Stimulated activated effector memory CD8-positive, alpha-beta T cell treated with anti-CD3 and anti-CD28 coated beads, Interleukin-12 subunit alpha, Interleukin-12 subunit beta, amount 100 ng/mL, for 72 hours (primary cell): ENCODE results near the gene HEATR5A.
"Not testable (repeated sequence)": the region's sequence is repeated elsewhere in the genome, so short reads cannot be mapped to it uniquely, and the experiment has no call there.

Experiments
- ATAC-seq: fragments of 150-1000 bp; cut with Tn5 transposase; 2 replicates; pipeline ENCODE4 v1.10.0; 2021
- DNase-seq, 2 donors: peaks; one replicate each; pipeline ENCODE4 v3.0.0; 2021 to 2022; ENCODE audit warnings: low spot score in 2 of 2
- H3K27ac Mint-ChIP-seq: one replicate; pipeline ENCODE4 v1.8.0; 2022; ENCODE audit warnings: mild to moderate bottlenecking, mixed read lengths
- H3K36me3 Mint-ChIP-seq: one replicate; pipeline ENCODE4 v1.8.0; 2022; ENCODE audit warnings: mild to moderate bottlenecking, mixed read lengths
- H3K4me1 Mint-ChIP-seq: one replicate; pipeline ENCODE4 v1.8.0; 2022; ENCODE audit warnings: mixed read lengths
- H3K4me3 Mint-ChIP-seq: one replicate; pipeline ENCODE4 v1.8.0; 2022; ENCODE audit warnings: mild to moderate bottlenecking, mixed read lengths
- H3K9me3 Mint-ChIP-seq: one replicate; pipeline ENCODE4 v1.8.0; 2022; ENCODE audit warnings: mixed read lengths

The HEATR5A gene

DNA sequence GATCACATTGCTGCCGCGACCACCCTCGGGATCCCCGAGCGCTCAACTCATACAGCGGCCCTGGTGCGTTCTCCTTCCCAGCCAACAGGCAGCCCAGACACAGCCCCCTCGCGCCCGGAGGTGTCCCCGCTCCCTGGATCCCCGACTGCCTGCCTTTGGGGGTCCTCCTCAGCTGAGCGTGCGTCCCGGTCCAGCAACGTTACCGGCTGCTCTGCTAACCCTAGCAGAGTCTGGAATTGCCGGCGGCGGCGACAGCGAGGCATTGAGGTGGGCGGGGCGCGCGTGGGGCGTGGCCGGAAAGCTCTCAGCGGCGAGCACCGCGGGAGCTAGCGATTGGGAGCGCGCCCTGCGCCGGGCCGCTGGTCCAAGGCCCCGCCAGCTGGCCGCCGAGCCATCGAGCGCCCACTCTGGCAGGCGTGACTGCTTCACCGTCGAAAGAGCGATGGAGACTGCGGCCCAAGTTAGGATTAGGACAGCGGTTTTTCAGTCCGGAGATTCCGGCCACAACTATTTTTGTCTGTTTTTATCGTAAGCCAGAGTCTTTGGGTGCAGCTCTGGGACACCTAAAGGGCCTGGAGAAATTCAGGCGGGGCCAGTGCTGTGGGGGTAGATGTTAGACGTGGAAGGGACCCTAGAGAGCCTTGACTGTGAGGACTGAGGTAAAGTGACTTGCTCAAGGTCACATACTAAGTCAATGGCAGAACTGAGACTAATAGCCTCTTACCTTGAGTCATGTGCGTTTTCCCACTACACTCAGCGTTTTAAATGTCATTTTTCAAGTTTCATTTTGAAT, at the start of gene HEATR5A:
Gene HEATR5A (minus strand): TSS at position 232 of the 793 bp plus-strand sequence. CDS start 17,575 bp downstream, outside the sequence.
- DNase-seq (peak; percentile 86 to 96), ATAC-seq (peak; percentile 95)
- Mint-ChIP-seq H3K4me3 (peak within 1 kb of the TSS; percentile 92), H3K27ac (peak within 1 kb of the TSS; percentile 93), H3K36me3 (peaks cover 10% of the 10 kb centered on the region), H3K9me3 (no peaks in the 10 kb centered on the region), H3K4me1 (peaks cover 26% of the 10 kb centered on the region)

DNA sequence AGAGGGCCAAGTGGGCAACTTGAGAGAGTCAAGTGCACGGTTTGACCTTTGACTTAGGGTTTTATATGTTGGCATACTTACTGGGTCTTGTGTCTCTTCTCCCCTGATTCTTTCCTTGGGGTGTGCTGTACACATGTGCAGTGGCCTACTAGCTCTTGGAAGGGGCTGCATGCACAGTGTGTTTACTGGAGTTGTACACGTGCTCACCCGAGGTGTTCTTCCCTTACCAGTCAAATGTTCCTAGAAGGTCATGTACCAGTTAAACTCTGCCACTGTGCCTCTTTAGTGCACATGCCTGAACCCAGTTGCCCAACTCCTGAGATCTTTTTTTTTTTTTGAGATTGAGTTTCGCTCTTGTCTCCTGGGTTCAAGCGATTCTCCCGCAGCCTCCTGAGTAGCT, 46.2 kb upstream of the HEATR5A start:
- Mint-ChIP-seq H3K9me3 (no peaks in the 10 kb centered on the region), H3K4me1 (no peaks in the 10 kb centered on the region), H3K27ac (no peak overlapping the region), H3K4me3 (no peak overlapping the region), H3K36me3 (no peaks in the 10 kb centered on the region)
- no peak for ATAC-seq
- DNase-seq: no peak

DNA sequence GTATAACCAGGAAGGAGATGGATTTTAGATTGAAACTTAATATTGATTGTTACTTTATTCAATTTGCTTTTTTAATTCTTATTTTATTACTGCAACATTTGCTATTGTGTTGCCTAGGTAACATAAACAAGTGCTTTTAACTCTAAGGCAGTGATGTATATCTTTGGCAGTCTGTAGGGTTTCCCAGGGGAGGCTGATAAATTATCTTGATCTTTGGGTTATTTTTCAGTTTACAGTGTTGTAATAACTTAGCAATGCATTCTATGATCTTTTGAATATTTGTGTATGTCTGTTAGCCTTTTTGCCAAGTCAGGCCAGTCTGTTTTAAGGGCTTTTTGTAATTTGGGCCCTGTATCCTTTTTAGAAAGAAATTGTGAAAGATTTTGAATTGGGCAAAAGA, 44.8 kb upstream of the HEATR5A start:
- ATAC-seq (no peak), DNase-seq (no peak)
- no peak overlapping the region for H3K27ac Mint-ChIP-seq
- no peak overlapping the region for H3K4me3 Mint-ChIP-seq
- no peaks in the 10 kb centered on the region for H3K36me3 Mint-ChIP-seq
- H3K9me3 Mint-ChIP-seq: no peaks in the 10 kb centered on the region
- no peaks in the 10 kb centered on the region for H3K4me1 Mint-ChIP-seq

DNA sequence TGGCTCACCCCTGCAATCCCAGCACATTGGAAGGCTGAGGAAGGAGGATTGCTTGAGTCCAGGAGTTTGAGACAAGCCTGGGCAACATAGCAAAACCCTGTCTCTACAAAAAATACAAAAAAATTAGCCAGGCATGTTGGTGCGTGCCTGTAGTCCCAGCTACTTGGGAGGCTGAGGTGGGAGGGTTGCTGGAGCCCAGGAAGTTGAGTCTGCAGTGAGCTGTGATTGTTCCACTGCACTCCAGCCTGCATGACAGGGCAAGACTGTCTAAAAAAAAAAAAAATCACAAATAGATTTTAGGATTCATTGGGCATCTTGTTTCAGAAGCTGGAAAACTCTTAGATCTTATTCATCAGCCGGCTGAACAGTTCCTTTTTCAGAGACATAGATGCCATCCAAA, 42.1 kb upstream of the HEATR5A start:
- H3K9me3 Mint-ChIP-seq, ATAC-seq: not testable (repeated sequence)

DNA sequence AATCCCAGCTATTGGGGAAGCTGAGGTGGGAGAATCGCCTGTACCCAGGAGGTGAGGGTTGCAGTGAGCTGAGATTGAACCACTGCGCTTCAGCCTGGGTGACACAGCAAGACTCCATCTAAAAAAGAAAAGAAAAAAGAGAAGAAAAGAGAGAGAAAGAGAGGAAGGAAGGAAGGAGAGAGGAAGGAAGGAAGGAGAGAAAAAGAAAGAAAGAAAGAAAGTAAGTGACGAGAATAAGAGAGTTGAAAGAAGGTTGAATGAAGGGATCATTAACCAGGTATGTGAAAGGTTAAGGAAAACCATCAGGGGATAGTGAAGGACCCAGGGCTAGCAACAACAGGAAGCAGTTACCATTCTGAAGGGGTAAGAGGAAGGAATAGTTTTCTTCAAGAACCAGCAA, 41.2 kb upstream of the HEATR5A start:
- H3K9me3 Mint-ChIP-seq: no peaks in the 10 kb centered on the region
- no peak overlapping the region for H3K27ac Mint-ChIP-seq
- H3K4me3 Mint-ChIP-seq: no peak overlapping the region
- DNase-seq: no peak
- peaks cover 6% of the 10 kb centered on the region for H3K36me3 Mint-ChIP-seq
- H3K4me1 Mint-ChIP-seq: peaks cover 15% of the 10 kb centered on the region
- ATAC-seq: no peak

More for the DNA sequence above, 42.1 kb upstream of the HEATR5A start:
- DNase-seq, H3K4me3 Mint-ChIP-seq, H3K36me3 Mint-ChIP-seq, H3K27ac Mint-ChIP-seq: not testable (repeated sequence)
- peaks cover 14% of the 10 kb centered on the region for H3K4me1 Mint-ChIP-seq

DNA sequence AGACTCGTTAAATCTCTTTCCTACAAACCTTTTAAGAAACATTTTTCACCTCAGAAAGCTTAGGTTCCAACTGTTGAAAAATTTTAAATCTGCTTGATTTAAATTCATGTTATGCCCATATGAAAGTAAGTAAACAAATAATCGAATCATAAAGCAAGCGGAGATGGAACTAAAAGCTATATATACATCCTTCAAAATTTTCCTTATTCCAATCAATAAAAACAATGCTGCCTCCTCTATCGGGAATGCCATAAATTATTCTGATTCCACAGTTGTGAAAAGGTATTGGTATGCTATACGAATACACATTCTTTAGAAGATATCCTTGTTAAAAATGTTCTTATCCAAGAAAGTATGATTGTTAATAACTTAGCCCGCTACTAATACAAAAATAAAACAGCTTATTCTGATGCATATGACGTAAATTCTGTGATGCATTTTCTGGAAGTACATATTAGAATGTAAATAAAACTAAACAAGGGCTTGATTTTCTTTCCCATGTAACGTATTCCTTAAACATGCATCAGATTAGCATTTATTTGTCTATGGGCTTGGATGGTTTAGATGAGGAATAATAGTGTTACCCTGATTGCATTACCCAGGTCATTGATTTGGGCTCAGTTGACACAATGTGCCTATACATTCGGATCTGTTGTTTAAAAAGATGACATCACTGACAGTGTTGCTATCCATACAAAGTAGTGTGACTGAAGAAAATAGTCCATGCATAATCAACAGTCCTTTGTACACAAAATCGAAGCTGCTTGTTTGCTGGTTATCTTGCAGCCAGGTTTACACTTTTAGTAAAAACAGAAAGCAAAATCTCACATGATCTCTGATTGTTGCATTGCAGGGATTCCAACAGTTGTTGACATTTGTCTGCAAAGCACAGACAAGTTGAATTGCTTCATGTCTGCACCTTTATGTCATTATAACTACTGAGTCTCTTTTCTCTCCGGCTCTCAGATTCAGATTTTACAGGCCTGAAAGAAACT, 37.6 kb upstream of the HEATR5A start:
- H3K4me1 Mint-ChIP-seq: peaks cover 30% of the 10 kb centered on the region
- peak overlapping the region; percentile 93 for H3K27ac Mint-ChIP-seq
- peaks cover 9% of the 10 kb centered on the region for H3K36me3 Mint-ChIP-seq
- DNase-seq: no peak
- peak overlapping the region; percentile 91 for H3K4me3 Mint-ChIP-seq
- H3K9me3 Mint-ChIP-seq: no peaks in the 10 kb centered on the region
- ATAC-seq: no peak

DNA sequence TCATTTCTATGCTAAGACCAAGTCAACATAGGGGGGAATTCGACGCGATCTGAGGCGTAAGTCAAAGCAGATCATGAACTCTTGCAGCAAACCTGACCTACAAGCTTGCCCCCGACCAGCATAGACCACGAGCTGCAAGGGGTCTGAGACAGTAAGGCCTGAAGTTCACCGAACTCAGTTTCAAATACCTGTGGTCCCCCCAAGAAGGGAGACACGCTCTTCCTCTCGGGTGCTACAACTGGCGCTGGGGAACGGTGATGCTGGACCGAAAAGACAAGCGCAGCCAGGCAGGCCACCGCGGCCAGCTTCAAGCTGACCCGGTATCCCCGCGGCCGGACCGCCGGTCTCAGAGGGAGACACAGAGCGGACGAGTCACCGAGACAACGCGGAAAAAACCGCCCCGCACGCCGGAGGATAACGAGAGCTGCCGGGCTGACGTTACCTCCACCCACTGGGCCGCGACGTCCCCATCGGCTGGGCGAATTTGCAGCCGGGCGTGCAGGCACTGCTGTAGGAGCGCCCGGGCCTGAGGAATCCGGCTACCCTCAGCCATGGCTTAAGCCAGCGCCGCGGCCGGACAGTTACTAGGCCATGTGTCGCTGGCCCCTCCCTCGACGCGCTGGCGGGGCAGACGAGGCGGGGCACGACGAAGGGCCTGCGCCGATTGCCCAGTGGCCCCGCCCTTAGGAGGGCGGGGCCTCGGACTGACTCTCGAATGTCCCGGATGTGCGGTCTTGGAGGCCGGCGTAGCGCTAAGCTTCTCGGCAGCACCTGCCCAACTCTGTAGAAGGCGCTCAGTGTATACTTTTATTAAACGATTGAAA, 36.7 kb upstream of the HEATR5A start, which contains the start of gene DTD2:
Gene DTD2 (minus strand): TSS at position 666 of the 824 bp plus-strand sequence. CDS start 113 bp downstream, at position 553.
- ATAC-seq (peak; percentile 98), DNase-seq (peak; percentile 83 to 91)
- peaks cover 30% of the 10 kb centered on the region for H3K4me1 Mint-ChIP-seq
- H3K9me3 Mint-ChIP-seq: no peaks in the 10 kb centered on the region
- peak within 1 kb of the TSS; percentile 93 for H3K27ac Mint-ChIP-seq
- peaks cover 16% of the 10 kb centered on the region for H3K36me3 Mint-ChIP-seq
- H3K4me3 Mint-ChIP-seq: peak within 1 kb of the TSS; percentile 91

DNA sequence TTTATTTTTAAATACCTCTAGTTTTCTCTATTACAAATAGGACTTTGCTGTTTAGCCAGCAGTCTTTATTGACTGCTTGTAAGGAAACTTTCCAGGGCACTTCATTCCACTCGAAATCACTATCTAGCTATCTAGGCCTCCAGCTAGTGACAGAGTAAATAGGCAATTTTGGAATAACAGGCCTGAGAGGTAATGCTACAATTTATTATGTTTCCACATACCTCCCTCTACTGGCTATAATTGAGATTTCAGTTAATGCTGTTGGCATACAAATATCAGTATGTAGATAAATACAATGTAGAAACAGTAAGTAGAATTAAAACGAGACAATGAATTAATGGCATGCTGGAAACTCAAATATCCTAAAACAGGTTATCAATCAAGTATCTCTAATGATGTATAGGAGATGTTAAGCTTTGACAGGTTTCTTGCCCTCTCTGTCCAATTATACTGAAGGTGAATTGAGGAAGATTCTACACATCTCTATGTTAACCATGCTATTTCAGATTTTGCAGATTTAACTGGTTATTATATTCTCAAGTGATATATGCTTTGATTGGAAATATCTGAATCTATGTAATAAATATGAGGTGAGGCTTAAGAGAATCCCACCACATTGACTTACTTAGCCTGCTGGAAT, 29.7 kb upstream of the HEATR5A start:
- Mint-ChIP-seq H3K27ac (no peak overlapping the region), H3K4me3 (no peak overlapping the region), H3K36me3 (peaks cover 46% of the 10 kb centered on the region), H3K9me3 (no peaks in the 10 kb centered on the region), H3K4me1 (peaks cover 4% of the 10 kb centered on the region)
- no peak for DNase-seq
- no peak for ATAC-seq

DNA sequence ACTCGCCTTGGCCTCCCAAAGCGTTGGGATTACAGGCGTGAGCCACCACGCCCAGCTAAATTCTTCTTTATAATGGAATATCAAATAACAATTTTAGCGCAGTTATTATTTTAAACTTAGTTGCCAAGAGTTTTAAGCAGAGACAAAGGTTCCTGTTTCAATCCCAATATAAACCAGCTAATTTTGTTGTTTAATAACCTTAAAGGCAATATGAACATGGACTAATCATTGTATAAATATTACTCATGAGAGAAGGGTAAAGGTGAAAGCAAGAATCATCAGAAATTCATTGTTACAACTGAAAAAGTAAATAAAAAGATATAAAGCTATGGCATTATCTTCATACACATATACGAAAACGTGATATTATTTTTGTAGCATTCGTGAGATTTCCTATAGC, 28.8 kb upstream of the HEATR5A start:
- DNase-seq: no peak
- Mint-ChIP-seq H3K4me3 (no peak overlapping the region), H3K4me1 (no peaks in the 10 kb centered on the region), H3K36me3 (peaks cover 46% of the 10 kb centered on the region), H3K27ac (no peak overlapping the region), H3K9me3 (no peaks in the 10 kb centered on the region)
- no peak for ATAC-seq

DNA sequence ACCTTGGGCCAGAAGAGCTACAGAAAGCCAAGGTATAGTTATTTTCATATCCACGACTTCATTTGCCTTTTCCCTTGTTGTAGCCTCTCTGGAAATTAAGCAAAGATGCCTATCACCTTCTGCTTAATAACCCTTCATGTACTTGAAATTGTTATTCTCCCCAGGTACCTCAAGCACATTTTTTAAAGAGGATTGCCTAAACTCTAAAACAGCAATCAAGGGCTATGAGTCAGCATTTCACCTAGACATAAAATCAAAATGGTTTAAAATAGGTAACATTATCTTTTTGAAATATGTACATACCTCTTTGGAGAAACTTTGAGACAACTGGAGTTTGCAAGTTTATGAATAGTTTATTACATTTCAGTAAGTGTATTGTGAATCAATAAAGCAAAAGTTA, 25.4 kb upstream of the HEATR5A start:
- ATAC-seq (no peak), DNase-seq (no peak)
- Mint-ChIP-seq H3K27ac (no peak overlapping the region), H3K9me3 (no peaks in the 10 kb centered on the region), H3K4me3 (no peak overlapping the region), H3K36me3 (peaks cover 23% of the 10 kb centered on the region), H3K4me1 (no peaks in the 10 kb centered on the region)

DNA sequence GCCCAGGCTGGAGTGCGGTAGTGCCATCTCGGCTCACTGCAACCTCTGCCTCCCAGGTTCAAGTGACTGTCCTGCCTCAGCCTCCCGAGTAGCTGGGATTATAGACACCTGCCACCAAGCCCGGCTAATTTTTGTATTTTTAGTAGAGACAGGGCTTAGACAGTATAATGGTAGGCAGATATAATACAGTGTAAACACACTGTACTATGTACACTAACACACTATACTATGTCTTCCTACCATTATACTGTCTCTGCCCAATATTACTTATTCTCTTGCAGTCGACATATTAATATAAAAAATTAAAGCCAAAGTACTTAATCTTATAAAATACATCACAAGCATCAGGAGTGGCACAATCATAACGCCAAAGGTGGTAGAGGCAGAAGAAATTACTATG, 21.9 kb upstream of the HEATR5A start:
- DNase-seq: no peak
- ATAC-seq: no peak
- Mint-ChIP-seq H3K36me3 (peaks cover 8% of the 10 kb centered on the region), H3K4me3 (no peak overlapping the region), H3K27ac (no peak overlapping the region), H3K9me3 (no peaks in the 10 kb centered on the region), H3K4me1 (no peaks in the 10 kb centered on the region)

DNA sequence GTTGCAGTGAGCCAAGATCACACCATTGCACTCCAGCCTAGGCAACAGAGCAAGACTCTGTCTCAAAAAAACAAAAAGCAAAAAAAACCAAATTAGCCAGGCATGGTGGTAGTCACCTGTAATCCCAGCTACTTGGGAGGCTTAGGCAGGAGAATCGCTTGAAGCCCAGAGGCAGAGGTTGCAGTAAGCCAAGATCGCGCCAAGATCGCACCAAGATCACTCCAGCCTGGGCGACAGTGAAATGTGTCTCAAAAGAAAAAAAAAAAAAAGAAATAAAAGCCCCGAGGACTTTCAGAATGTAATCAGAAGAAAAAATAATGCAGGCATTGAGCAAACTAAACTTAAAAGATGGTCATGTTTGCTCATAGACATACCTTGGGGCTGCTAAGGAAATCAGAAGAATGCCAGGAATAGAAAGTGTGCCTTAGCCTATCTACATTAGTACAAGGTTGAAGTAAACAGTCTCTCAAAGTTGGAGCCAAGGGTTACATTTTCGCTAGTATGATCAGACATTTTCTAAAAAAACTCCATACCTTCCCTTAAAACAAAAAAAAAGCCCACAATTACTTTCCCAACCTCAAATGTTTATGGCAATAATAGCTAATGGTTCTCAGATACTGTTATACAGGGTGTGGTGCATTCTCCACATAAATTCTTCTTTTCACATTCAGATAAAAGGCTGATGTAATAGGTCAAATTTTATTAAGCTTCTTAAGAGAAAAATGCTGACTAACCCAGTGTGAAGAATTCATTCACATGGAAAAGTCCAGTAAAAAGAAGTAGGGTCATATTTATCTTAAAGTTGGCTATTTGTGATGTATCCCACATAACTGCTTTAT, 21.1 kb upstream of the HEATR5A start:
- Mint-ChIP-seq H3K4me1 (no peaks in the 10 kb centered on the region), H3K9me3 (no peaks in the 10 kb centered on the region), H3K36me3 (peaks cover 7% of the 10 kb centered on the region), H3K4me3 (no peak overlapping the region), H3K27ac (no peak overlapping the region)
- DNase-seq (no peak), ATAC-seq (no peak)

DNA sequence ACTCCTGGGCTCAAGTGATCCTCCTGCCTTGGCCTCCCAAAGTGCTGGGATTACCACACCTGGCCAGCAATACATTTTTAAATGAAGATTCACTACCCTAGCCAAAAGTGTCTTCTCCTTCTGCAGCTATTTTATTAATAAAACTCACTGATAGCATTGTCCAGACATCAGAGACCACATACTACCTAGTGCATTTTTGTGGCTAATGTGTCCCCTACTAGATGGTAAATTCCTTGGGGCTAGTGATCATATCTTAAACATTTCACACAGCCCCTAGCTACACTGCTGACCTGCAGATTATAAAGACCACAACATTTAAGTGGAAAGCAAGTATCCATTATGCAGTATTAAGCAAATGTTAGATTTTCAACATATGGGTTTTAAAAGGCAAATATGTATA, 19.9 kb upstream of the HEATR5A start:
- Mint-ChIP-seq H3K4me1 (no peaks in the 10 kb centered on the region), H3K27ac (no peak overlapping the region)
- no peak for ATAC-seq

DNA sequence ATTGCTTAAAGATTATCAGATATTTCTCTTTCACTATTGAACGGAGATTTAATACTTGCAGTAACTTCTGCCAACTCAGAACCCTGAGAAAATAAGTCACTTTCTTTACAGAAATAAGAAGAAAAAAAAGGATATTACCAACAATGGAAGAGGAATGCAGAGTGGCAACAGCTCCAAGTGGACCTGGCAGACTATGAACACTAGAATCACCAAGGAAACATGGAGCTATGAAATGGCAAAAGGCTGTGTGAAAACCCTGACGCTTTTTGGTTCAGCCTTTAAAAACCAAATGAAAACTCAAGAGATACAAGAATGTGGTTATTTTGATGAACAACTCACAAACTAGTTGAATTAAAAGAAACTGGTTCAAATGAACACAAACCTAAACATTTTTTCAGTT, 19.2 kb upstream of the HEATR5A start:
- DNase-seq: no peak
- ATAC-seq: no peak
- no peak overlapping the region for H3K27ac Mint-ChIP-seq
- H3K9me3 Mint-ChIP-seq: no peaks in the 10 kb centered on the region
- H3K4me3 Mint-ChIP-seq: no peak overlapping the region
- no peaks in the 10 kb centered on the region for H3K36me3 Mint-ChIP-seq
- no peaks in the 10 kb centered on the region for H3K4me1 Mint-ChIP-seq

More for the DNA sequence above, 19.9 kb upstream of the HEATR5A start:
- Mint-ChIP-seq H3K4me3 (no peak overlapping the region), H3K9me3 (no peaks in the 10 kb centered on the region), H3K36me3 (no peaks in the 10 kb centered on the region)
- DNase-seq: no peak
